H7 (cell line): ENCODE data around the gene SNRNP48. TPM values are rescaled to one million over a fixed set of nuclear protein-coding genes. Genes with fewer than 3 reads are reported as not detected.

Experiments used
- DNase-seq: peaks from one replicate; pipeline ENCODE4 v3.0.0; 2012
- H3K27me3 ChIP-seq: 2 replicates; pipeline ENCODE4 v1.6.0; 2011; ENCODE audit warnings: mild to moderate bottlenecking, low read length; ENCODE audit not compliant: control insufficient read depth, insufficient read depth
- H3K36me3 ChIP-seq: replicated peaks from 2 replicates; pipeline ENCODE4 v1.5.1; 2011; ENCODE audit warnings: low read length; ENCODE audit not compliant: control insufficient read depth, insufficient read depth
- H3K4me3 ChIP-seq: 2 replicates; pipeline ENCODE4 v1.5.1; 2011; ENCODE audit warnings: low read depth, mild to moderate bottlenecking, control low read depth, low read length, moderate library complexity; ENCODE audit not compliant: insufficient read depth
- total RNA-seq: library from RNA; depleted of rRNA; stranded (reverse); fragments of >200 nt; shearing (Covaris generic); gene quantifications from 2 replicates; pipeline ENCODE4 v1.2.3, GENCODE V29; 2014

SNRNP48 gene
- total RNA-seq, 1 experiment from 2014 or later = 12.2 TPM

DNA sequence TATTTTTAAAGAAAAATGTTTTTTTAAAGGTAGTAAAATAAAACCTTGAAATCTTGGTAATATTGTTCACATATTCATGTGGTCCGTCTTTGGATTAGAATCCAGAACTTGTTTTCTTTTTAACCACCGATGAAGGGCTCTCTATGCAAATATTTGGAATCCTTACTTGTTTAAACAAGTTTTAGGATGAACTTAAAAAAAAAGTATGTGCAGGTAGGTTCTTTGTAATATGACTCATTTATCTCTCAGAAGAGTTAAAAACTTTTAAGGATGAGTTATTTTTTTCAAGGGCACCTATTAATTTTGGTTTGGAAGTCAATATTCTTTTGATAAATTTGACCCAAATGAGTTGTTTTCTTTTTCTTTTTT lies 39.6 kb upstream of the SNRNP48 start:
- Histone ChIP-seq H3K4me3 (no peak overlapping the region), H3K27me3 (no peaks in the 10 kb centered on the region), H3K36me3 (no peaks in the 10 kb centered on the region)
- DNase-seq = no peak

GRCh38 chr6:7554533-7555275 lies 35.3 kb upstream of the SNRNP48 start:
- no peak for DNase-seq
- Histone ChIP-seq H3K27me3 (no peaks in the 10 kb centered on the region), H3K4me3 (no peak overlapping the region), H3K36me3 (peaks cover 1% of the 10 kb centered on the region)

DNA sequence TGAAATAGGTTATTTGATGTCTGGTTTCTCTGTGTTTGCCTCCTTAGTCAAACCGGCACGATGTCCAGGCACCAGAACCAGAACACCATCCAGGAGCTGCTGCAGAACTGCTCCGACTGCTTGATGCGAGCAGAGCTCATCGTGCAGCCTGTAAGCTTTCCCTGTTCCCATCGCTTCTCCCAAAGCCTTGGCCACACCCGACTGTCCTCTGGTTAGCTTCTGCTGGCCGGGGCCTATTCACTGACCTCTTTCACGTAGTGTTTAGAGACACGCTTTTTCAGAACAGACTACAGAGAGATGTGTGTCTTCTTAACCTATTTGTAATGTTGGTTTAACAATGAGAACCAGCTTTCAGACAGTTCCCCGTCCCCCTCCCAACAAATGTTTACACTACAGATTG lies 34.3 kb upstream of the SNRNP48 start:
- no peak for DNase-seq
- H3K36me3 ChIP-seq = peaks cover 1% of the 10 kb centered on the region
- no peak overlapping the region for H3K4me3 ChIP-seq
- H3K27me3 ChIP-seq = no peaks in the 10 kb centered on the region

DNA sequence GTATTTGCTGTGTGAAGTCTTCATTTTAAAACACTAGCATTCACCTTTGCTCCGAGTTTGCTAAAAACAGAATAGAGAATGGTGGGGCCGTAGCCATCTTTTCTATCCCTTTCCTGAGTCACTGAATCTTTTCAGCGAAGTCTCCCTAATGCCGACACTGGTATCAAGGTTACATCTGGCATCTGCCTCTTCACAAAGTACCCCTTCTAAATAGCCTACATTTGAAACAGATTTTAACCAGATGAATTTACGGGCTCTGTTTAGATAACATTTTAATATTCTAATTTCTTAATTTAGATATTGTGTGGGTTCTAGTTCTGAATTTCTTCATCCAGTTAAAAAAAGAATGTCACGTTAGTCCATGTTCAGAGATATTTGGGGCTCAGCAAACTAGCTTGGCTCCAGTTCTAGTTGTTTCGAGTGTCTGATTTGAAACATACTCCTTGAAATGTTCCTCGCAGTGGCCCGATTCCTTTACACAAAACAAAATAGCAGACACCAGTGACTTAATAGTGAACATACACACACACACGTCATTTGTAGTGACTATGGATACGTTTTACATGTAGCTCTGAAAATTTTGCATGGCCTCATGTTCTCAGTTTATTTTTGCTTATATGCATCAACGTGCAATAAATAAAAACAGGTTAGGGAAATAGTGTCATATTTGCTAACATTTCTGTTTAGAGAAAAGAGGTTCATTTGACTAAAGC lies 33.4 kb upstream of the SNRNP48 start:
- no peak overlapping the region for H3K4me3 ChIP-seq
- peaks cover 4% of the 10 kb centered on the region for H3K36me3 ChIP-seq
- no peak for DNase-seq
- no peaks in the 10 kb centered on the region for H3K27me3 ChIP-seq

DNA sequence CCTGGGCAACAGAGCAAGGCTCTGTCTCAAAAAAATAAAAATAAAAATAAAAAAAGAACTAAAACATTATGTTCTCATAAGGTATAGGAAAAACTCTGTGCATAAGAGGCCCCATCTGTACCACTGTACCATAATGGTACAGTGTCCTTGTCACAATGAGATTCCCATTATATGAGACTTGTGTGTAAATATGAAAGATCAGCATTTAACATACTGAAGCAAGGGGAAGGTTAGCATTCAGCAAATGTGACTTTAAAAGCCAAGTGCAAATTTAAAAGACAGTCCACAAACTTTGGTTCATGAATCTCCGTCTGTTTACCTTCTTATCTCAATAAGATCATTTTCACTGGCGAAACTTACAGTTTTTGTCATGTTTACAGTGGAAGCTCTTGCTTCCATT lies 32.3 kb upstream of the SNRNP48 start:
- Histone ChIP-seq H3K4me3 (no peak overlapping the region), H3K36me3 (peaks cover 4% of the 10 kb centered on the region), H3K27me3 (no peaks in the 10 kb centered on the region)
- no peak for DNase-seq

DNA sequence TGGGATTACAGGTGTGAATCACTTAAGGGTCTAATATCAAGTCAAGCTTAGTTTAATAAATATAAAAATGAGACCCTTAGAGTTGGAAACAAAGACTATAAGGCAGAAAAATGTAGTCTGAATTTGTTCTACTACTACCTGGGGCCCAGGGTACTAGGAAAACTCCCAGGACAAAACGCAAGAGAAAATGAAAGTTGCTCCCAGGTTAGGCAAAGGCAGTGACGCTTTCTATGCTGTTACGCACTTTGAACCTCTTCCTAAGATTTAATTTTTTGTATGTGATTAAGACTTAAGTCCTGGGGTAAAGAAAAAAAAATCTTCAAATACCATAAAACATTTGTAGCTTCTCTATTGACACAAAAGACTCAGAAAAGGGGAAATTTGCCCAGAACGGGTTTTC lies 31.2 kb upstream of the SNRNP48 start:
- Histone ChIP-seq H3K36me3 (peaks cover 5% of the 10 kb centered on the region), H3K27me3 (no peaks in the 10 kb centered on the region), H3K4me3 (no peak overlapping the region)
- no peak for DNase-seq

DNA sequence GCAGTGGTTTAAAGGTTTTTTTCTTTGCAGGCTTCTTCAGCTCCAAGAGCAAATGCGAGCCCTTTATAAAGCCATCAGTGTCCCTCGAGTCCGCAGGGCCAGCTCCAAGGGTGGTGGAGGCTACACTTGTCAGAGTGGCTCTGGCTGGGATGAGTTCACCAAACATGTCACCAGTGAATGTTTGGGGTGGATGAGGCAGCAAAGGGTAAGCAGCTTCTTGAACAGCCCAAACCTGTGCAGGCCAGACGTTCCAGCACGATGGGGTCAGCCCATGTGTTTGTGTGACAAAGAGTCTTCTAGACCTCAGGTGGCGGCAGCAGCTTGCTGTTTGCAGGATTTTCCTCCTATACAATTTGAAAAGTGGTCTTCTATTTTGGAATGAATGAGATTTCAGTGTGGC lies 30.8 kb upstream of the SNRNP48 start:
- Histone ChIP-seq H3K27me3 (no peaks in the 10 kb centered on the region), H3K4me3 (no peak overlapping the region), H3K36me3 (peaks cover 5% of the 10 kb centered on the region)
- DNase-seq = no peak

DNA sequence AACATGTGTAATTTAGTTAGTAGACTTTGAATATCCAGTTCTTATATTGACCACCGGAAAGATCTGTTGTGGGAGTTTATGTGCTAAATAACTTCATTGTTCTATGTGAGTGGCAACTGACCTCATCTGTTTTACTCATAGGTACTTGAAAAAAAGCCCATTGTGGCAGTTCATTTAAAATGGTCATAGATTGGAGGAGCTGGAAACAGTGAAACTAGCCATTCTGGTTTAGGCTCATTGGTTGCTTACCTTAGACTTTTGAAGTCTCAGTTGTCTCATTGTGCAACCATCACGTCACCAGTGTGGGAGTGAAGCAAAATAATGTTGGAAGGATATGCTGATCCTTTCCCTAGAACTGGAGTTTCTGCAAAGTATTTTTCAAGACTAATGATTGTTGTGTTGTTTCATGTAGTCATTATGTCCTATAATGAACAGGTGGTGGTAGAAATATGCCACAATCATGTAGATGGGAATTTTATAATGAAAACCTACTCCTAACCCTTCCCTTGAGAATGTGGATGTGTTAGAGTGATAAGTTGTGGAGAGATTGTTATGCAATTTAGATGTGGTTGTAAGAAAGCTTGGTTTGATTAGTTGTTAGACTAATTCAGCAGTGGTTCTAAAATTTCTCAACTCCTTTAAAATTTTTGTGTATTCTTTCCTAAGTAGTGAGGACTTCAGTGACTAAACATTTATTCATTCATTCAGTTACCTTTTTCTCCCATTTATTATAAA lies 30.2 kb upstream of the SNRNP48 start:
- DNase-seq = no peak
- H3K4me3 ChIP-seq = no peak overlapping the region
- no peaks in the 10 kb centered on the region for H3K27me3 ChIP-seq
- H3K36me3 ChIP-seq = peaks cover 5% of the 10 kb centered on the region

- no peak overlapping the region for H3K4me3 ChIP-seq
- H3K36me3 ChIP-seq = peaks cover 4% of the 10 kb centered on the region
- no peak for DNase-seq
- no peaks in the 10 kb centered on the region for H3K27me3 ChIP-seq
Measured at GRCh38 chr6:7561153-7561964, 28.6 kb upstream of the SNRNP48 start.

GRCh38 chr6:7562769-7563168 lies 27.2 kb upstream of the SNRNP48 start:
- no peak for DNase-seq
- no peaks in the 10 kb centered on the region for H3K27me3 ChIP-seq
- peaks cover 9% of the 10 kb centered on the region for H3K36me3 ChIP-seq
- H3K4me3 ChIP-seq = no peak overlapping the region

GRCh38 chr6:7566107-7566506 lies 23.9 kb upstream of the SNRNP48 start:
- peaks cover 27% of the 10 kb centered on the region for H3K36me3 ChIP-seq
- DNase-seq = no peak
- no peaks in the 10 kb centered on the region for H3K27me3 ChIP-seq
- H3K4me3 ChIP-seq = no peak overlapping the region

GRCh38 chr6:7566617-7567173 lies 23.3 kb upstream of the SNRNP48 start:
- peaks cover 24% of the 10 kb centered on the region for H3K36me3 ChIP-seq

GRCh38 chr6:7568021-7568420 lies 22.0 kb upstream of the SNRNP48 start:
- no peak for DNase-seq
- peaks cover 29% of the 10 kb centered on the region for H3K36me3 ChIP-seq

More at GRCh38 chr6:7566617-7567173, 23.3 kb upstream of the SNRNP48 start:
- DNase-seq = no peak
- Histone ChIP-seq H3K27me3 (no peaks in the 10 kb centered on the region), H3K4me3 (no peak overlapping the region)

GRCh38 chr6:7569082-7569481 lies 20.9 kb upstream of the SNRNP48 start:
- no peak for DNase-seq
- Histone ChIP-seq H3K27me3 (no peaks in the 10 kb centered on the region), H3K36me3 (peaks cover 28% of the 10 kb centered on the region), H3K4me3 (no peak overlapping the region)

More at GRCh38 chr6:7568021-7568420, 22.0 kb upstream of the SNRNP48 start:
- no peaks in the 10 kb centered on the region for H3K27me3 ChIP-seq
- H3K4me3 ChIP-seq = no peak overlapping the region
